ENCODE data around the gene MTHFD1L.

Gene MTHFD1L

DNA sequence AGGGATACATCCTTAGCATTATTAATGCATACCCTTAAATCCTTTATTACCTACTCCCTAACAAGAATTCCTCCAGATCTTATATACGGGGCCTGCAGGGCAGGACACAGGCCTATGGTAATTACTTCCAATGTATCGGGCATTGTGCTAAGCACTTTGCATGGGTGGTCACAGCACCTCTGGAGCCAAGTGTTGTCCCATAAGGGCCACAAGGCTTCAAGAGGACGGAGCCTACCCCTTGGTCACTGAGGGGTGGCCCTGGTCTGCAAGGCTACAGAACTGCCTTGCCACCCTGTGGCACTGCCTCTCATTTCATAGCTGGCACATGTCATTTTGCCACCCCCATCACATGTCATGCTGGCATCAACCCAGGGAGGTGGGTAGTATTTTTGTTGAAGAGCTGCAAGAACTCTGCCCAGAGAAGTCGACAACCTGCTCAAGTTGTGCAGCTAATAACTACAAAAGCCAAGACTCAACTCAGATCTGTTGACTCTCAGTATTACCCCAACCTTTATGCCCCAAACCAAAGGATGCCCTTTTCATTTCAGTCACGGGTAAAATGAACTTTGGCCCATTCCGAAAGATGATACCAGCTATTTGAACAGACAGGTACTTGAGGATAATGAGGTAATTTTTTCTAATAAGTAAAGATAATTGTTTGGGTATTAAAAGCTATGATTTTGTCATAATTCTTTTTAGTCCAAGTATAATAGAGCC lies 230.2 kb downstream of the MTHFD1L start:
- Histone ChIP-seq H3K36me3 (ENCODE audit: low read depth) (peaks cover 50% of the 10 kb centered on the region), H3K27me3 (ENCODE audit: insufficient read depth, poor library complexity, severe bottlenecking) (no peaks in the 10 kb centered on the region), H3K4me1 (ENCODE audit: insufficient read depth, poor library complexity, severe bottlenecking) (peaks cover 7% of the 10 kb centered on the region), H3K27ac (ENCODE audit: poor library complexity, severe bottlenecking) (no peak overlapping the region), H3K4me3 (ENCODE audit: severe bottlenecking) (no peak overlapping the region), H3K9me3 (ENCODE audit: severe bottlenecking) (no peaks in the 10 kb centered on the region)
- no peak for DNase-seq (ENCODE audit: low spot score)
- no peak for ATAC-seq (ENCODE audit: low read depth)
- TF ChIP-seq, protein P1, sequence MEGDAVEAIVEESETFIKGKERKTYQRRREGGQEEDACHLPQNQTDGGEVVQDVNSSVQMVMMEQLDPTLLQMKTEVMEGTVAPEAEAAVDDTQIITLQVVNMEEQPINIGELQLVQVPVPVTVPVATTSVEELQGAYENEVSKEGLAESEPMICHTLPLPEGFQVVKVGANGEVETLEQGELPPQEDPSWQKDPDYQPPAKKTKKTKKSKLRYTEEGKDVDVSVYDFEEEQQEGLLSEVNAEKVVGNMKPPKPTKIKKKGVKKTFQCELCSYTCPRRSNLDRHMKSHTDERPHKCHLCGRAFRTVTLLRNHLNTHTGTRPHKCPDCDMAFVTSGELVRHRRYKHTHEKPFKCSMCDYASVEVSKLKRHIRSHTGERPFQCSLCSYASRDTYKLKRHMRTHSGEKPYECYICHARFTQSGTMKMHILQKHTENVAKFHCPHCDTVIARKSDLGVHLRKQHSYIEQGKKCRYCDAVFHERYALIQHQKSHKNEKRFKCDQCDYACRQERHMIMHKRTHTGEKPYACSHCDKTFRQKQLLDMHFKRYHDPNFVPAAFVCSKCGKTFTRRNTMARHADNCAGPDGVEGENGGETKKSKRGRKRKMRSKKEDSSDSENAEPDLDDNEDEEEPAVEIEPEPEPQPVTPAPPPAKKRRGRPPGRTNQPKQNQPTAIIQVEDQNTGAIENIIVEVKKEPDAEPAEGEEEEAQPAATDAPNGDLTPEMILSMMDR (IDR thresholded peaks at IDR 0.05; ENCODE audit: poor library complexity, severe bottlenecking) = no peak

- Histone ChIP-seq H3K27me3 (ENCODE audit: insufficient read depth, poor library complexity, severe bottlenecking) (no peaks in the 10 kb centered on the region), H3K4me1 (ENCODE audit: insufficient read depth, poor library complexity, severe bottlenecking) (peaks cover 6% of the 10 kb centered on the region), H3K9me3 (ENCODE audit: severe bottlenecking) (no peaks in the 10 kb centered on the region), H3K27ac (ENCODE audit: poor library complexity, severe bottlenecking) (no peak overlapping the region), H3K4me3 (ENCODE audit: severe bottlenecking) (no peak overlapping the region), H3K36me3 (ENCODE audit: low read depth) (peaks cover 53% of the 10 kb centered on the region)
- TF ChIP-seq, protein P1 (IDR thresholded peaks at IDR 0.05; ENCODE audit: poor library complexity, severe bottlenecking) = no peak
- no peak for DNase-seq (ENCODE audit: low spot score)
- ATAC-seq (ENCODE audit: low read depth) = no peak
These were observed 230.7 kb downstream of the MTHFD1L start for GRCh38 chr6:151096255-151096612.

DNA sequence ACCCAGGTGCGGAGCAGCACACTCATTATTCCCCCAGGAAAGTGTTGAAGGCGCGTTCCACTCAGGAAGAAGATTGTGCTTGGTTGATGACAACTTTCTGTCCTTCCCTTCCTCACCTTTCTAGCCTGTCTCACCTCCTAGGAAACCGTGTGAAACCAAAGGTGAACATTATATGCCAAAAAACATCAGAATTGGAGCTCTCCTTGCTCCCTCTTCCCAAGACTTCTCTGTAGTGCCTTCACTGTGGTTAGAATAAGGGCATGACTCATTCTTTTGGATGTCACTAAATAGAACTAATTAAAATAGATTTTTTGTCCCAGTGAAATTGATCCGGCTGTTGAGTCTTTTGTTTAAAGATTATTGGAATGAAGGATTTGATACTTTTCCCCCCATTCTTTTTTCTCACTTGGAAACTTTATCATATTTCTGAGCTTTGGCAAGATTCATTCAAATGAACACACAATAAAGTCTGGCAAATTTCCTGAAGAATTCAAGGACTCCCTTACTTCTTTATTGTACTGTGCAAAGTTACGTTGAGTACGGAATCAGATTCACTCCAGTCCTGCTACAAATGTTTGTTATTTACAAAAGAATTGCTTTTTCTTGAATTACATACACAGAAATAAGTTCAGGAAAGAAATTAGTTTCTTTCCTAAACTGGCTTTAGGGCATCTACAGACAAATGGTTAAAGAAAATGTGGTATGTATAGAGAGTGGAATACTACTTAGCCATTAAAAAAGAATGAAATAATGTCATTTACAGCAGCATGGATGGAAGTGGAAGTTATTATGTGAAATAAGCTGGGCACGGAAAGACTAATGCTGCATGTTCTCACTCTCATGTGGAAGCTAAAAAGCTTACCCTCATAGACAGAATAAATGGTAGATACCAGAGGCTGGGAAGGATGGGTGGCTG lies 231.4 kb downstream of the MTHFD1L start:
- H3K27ac ChIP-seq (ENCODE audit: poor library complexity, severe bottlenecking) = no peak overlapping the region
- no peaks in the 10 kb centered on the region for H3K9me3 ChIP-seq (ENCODE audit: severe bottlenecking)
- TF ChIP-seq, protein P1 (IDR thresholded peaks at IDR 0.05; ENCODE audit: poor library complexity, severe bottlenecking) = no peak
- ATAC-seq (ENCODE audit: low read depth) (no peak), DNase-seq (ENCODE audit: low spot score) (no peak)
- no peaks in the 10 kb centered on the region for H3K4me1 ChIP-seq (ENCODE audit: insufficient read depth, poor library complexity, severe bottlenecking)
- H3K4me3 ChIP-seq (ENCODE audit: severe bottlenecking) = no peak overlapping the region
- peaks cover 50% of the 10 kb centered on the region for H3K36me3 ChIP-seq (ENCODE audit: low read depth)
- no peaks in the 10 kb centered on the region for H3K27me3 ChIP-seq (ENCODE audit: insufficient read depth, poor library complexity, severe bottlenecking)

GRCh38 chr6:151098166-151098565 lies 232.7 kb downstream of the MTHFD1L start:
- H3K27ac ChIP-seq (ENCODE audit: poor library complexity, severe bottlenecking) = no peak overlapping the region
- no peak overlapping the region for H3K4me3 ChIP-seq (ENCODE audit: severe bottlenecking)
- H3K27me3 ChIP-seq (ENCODE audit: insufficient read depth, poor library complexity, severe bottlenecking) = no peaks in the 10 kb centered on the region
- DNase-seq (ENCODE audit: low spot score) = no peak
- H3K9me3 ChIP-seq (ENCODE audit: severe bottlenecking) = no peaks in the 10 kb centered on the region
- H3K4me1 ChIP-seq (ENCODE audit: insufficient read depth, poor library complexity, severe bottlenecking) = no peaks in the 10 kb centered on the region
- ATAC-seq (ENCODE audit: low read depth) = no peak
- H3K36me3 ChIP-seq (ENCODE audit: low read depth) = peaks cover 39% of the 10 kb centered on the region
- TF ChIP-seq, protein P1 (IDR thresholded peaks at IDR 0.05; ENCODE audit: poor library complexity, severe bottlenecking) = no peak
